SK-N-SH (cell line): ENCODE results near the gene SNAI3.

Source experiments
- CHD2 ChIP-seq: fragments of 150-350 bp; IDR thresholded peaks from 2 replicates; pipeline ENCODE4 v1.6.1; 2018; ENCODE audit warnings: low read length; ENCODE audit not compliant: partially characterized antibody
- EP300 ChIP-seq, 2 experiments: IDR thresholded peaks; 2 replicates each; pipeline versions ENCODE4 v1.4.0 to v1.6.1; 2012; ENCODE audit warnings: borderline replicate concordance in 1 of 2, low read depth in 1 of 2, low read length in 1 of 2
- GATA2 ChIP-seq: sonication (generic); formaldehyde crosslinking; IDR thresholded peaks from 2 replicates; pipeline ENCODE4 v1.5.0; 2020; ENCODE audit warnings: mild to moderate bottlenecking, missing genetic modification reagents
- JUND ChIP-seq: IDR thresholded peaks from 2 replicates; pipeline ENCODE4 v1.4.0; 2012
- MEF2A ChIP-seq: IDR thresholded peaks from 2 replicates; pipeline ENCODE4 v1.4.0; 2012; ENCODE audit warnings: low read depth, borderline replicate concordance
- NRF1 ChIP-seq: IDR thresholded peaks from 2 replicates; pipeline ENCODE4 v1.6.1; 2012; ENCODE audit warnings: low read depth, mild to moderate bottlenecking, low read length
- POLR2AphosphoS5 ChIP-seq: IDR thresholded peaks from 2 replicates; pipeline ENCODE4 v1.6.1; 2012; ENCODE audit warnings: low read depth, low read length
- RCOR1 ChIP-seq: fragments of 150-350 bp; IDR thresholded peaks from 2 replicates; pipeline ENCODE4 v1.6.1; 2017; ENCODE audit warnings: antibody characterized with exemption, low read length
- RFX5 ChIP-seq: IDR thresholded peaks from 2 replicates; pipeline ENCODE4 v1.6.1; 2012; ENCODE audit warnings: mild to moderate bottlenecking, improper control_type of control experiment, low read length
- TF ChIP-seq, protein P1 (sequence below): fragments of 150-350 bp; IDR thresholded peaks from 2 replicates; pipeline ENCODE4 v1.6.1; 2017; ENCODE audit warnings: antibody characterized with exemption, low read length, low read depth, borderline replicate concordance
- TF ChIP-seq, protein P2 (sequence below): fragments of 200-600 bp; sonication (generic); IDR thresholded peaks from 2 replicates; pipeline ENCODE4 v1.6.1; 2017; ENCODE audit warnings: antibody characterized with exemption, mild to moderate bottlenecking, moderate library complexity
- TF ChIP-seq, protein P3 (sequence below): IDR thresholded peaks from 2 replicates; pipeline ENCODE4 v1.4.0; 2012; ENCODE audit warnings: low read depth, borderline replicate concordance
- TF ChIP-seq, protein P4 (sequence below): IDR thresholded peaks from 2 replicates; pipeline ENCODE4 v1.4.0; 2012; ENCODE audit warnings: low read depth, borderline replicate concordance

DNA sequence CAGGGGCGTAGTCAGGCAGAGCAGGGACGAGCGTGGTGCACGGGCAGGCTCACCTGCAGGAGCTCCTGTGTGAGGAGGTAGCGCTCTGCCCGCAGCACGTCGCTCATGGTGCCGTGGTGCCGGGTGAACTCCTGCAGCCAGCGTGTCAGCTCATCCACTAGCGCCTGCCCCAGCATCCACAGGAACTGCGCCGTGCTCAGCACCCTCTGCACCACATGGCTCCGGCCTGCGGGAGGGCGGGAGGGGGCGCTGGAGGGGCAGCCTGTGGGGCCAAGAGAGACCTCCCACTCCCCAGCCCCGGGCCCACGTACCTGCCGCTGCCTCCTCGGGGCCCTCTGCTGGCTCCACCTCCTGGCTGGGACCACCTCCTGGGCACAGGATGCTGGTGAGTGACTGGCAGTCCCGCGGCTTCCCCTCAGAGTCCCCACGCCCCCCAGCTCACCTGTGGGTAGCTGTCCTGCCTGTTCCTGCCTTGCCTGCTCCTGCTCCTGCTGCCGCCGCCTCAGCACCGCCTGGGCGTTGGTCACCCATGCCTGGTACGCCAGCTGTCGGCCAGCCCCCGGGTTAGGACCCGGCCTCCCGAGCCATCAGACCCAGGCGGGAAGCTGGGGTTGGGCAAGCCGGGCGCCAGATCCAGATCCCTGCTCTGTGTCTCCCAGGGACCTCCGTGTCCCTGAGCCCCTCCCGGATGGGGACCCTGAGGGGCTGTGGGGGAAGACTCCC is 36.6 kb upstream of the SNAI3 start:
- TF ChIP-seq, protein P1, sequence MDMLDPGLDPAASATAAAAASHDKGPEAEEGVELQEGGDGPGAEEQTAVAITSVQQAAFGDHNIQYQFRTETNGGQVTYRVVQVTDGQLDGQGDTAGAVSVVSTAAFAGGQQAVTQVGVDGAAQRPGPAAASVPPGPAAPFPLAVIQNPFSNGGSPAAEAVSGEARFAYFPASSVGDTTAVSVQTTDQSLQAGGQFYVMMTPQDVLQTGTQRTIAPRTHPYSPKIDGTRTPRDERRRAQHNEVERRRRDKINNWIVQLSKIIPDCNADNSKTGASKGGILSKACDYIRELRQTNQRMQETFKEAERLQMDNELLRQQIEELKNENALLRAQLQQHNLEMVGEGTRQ, result no peak
- TF ChIP-seq, protein P2, sequence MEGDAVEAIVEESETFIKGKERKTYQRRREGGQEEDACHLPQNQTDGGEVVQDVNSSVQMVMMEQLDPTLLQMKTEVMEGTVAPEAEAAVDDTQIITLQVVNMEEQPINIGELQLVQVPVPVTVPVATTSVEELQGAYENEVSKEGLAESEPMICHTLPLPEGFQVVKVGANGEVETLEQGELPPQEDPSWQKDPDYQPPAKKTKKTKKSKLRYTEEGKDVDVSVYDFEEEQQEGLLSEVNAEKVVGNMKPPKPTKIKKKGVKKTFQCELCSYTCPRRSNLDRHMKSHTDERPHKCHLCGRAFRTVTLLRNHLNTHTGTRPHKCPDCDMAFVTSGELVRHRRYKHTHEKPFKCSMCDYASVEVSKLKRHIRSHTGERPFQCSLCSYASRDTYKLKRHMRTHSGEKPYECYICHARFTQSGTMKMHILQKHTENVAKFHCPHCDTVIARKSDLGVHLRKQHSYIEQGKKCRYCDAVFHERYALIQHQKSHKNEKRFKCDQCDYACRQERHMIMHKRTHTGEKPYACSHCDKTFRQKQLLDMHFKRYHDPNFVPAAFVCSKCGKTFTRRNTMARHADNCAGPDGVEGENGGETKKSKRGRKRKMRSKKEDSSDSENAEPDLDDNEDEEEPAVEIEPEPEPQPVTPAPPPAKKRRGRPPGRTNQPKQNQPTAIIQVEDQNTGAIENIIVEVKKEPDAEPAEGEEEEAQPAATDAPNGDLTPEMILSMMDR, result no peak
- no peak for TF ChIP-seq RFX5
- TF ChIP-seq, protein P3, sequence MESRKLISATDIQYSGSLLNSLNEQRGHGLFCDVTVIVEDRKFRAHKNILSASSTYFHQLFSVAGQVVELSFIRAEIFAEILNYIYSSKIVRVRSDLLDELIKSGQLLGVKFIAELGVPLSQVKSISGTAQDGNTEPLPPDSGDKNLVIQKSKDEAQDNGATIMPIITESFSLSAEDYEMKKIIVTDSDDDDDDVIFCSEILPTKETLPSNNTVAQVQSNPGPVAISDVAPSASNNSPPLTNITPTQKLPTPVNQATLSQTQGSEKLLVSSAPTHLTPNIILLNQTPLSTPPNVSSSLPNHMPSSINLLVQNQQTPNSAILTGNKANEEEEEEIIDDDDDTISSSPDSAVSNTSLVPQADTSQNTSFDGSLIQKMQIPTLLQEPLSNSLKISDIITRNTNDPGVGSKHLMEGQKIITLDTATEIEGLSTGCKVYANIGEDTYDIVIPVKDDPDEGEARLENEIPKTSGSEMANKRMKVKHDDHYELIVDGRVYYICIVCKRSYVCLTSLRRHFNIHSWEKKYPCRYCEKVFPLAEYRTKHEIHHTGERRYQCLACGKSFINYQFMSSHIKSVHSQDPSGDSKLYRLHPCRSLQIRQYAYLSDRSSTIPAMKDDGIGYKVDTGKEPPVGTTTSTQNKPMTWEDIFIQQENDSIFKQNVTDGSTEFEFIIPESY, result no peak
- no peak for TF ChIP-seq NRF1
- no peak for TF ChIP-seq POLR2AphosphoS5
- no peak for TF ChIP-seq EP300 (IDR thresholded peaks at IDR 0.05; ENCODE audit: borderline replicate concordance in 1 of 2, low read depth in 1 of 2, low read length in 1 of 2)
- TF ChIP-seq, protein P4, sequence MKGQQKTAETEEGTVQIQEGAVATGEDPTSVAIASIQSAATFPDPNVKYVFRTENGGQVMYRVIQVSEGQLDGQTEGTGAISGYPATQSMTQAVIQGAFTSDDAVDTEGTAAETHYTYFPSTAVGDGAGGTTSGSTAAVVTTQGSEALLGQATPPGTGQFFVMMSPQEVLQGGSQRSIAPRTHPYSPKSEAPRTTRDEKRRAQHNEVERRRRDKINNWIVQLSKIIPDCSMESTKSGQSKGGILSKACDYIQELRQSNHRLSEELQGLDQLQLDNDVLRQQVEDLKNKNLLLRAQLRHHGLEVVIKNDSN, result no peak
- no peak for TF ChIP-seq RCOR1
- TF ChIP-seq MEF2A, result no peak
- no peak for TF ChIP-seq JUND
- TF ChIP-seq GATA2 (CRISPR knock-in tag), result no peak
- no peak for TF ChIP-seq CHD2
